Lower lobe of right lung (tissue), 2 donors: Measurements from ENCODE around the gene MACO1. TPM values are rescaled to one million over a fixed set of nuclear protein-coding genes. Genes with fewer than 3 reads are reported as not detected.

Experiments
- ATAC-seq, 2 donors: fragments of 200-7000 bp; cut with Tn5 transposase; one replicate each; pipeline ENCODE4 v1.9.1; 2020 to 2022; ENCODE audit warnings: mild to moderate bottlenecking in 2 of 2, moderate library complexity in 2 of 2
- DNase-seq: peaks from one replicate; pipeline ENCODE4 v3.0.0-alpha.2; 2020
- H3K27ac ChIP-seq: fragments of 200-600 bp; one replicate; pipeline ENCODE4 v1.8.0; 2022
- H3K27me3 ChIP-seq: fragments of 200-600 bp; one replicate; pipeline ENCODE4 v1.8.0; 2022; ENCODE audit warnings: low read depth
- H3K36me3 ChIP-seq: fragments of 200-600 bp; one replicate; pipeline ENCODE4 v1.8.0; 2022; ENCODE audit warnings: mild to moderate bottlenecking
- H3K4me1 ChIP-seq: fragments of 200-600 bp; one replicate; pipeline ENCODE4 v1.8.0; 2022
- H3K4me3 ChIP-seq: fragments of 200-600 bp; one replicate; pipeline ENCODE4 v1.8.0; 2022; ENCODE audit warnings: mild to moderate bottlenecking
- H3K9me3 ChIP-seq: fragments of 200-600 bp; one replicate; pipeline ENCODE4 v1.8.0; 2022
- intact Hi-C: fragments of 100-400 bp; cut with DNase I; formaldehyde crosslinking; loops from one replicate; pipeline ENCODE4 v1.11.0; 2022
- total RNA-seq: library from RNA; stranded (reverse); fragmentation: NEBNext Ultra II Directional; extraction: Animal tissue kit (Norgen Biotek cat#: 25700); gene quantifications from one replicate; pipeline ENCODE4 v1.2.1, GENCODE V29; 2021
- TF ChIP-seq, protein P1 (sequence below): fragments of 200-600 bp; IDR thresholded peaks from one replicate; pipeline ENCODE4 v1.8.0; 2022; ENCODE audit warnings: antibody characterized with exemption, mild to moderate bottlenecking
- donor health status: DM: no; HTN: yes; CAD: no; lungs with severe emphysema.

The MACO1 gene
- total RNA-seq, 1 donor from 2014 or later: 19.7 TPM

DNA sequence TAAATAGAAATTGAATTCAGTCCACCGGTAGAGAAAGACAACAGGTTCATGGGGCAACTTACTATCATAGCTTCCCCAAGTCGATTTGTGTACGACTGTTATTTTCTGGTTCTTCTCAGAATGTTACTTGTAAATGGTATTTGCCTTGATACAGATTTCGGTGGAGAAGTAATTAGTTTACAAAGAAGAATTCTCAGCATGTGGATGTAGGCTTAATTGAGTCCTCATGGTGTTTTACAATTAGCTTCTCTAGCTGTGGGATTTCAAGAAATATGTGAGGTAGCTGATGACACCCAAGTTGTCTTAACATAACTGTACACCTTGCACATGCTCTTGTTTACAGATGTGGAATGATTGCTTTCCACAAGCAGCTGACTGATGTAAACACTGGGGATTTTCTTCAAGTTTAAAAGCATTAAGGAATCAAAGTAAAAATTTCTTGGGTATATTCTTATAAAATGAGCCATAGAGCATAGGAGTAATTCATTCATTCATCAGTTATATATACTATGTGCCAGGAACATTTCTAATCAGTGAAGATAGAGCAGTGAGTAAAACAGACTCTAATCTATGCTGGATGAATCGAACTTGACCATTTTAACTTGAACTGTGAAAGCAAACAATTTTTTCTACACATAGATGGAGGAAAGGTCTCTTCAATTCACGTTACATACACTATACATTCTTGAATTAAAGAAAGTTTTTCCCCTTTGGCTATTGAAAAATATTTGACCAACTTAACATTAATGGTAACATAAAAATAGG is 1.4 kb downstream of the MACO1 start:
- Histone ChIP-seq H3K27ac (peak overlapping the region; percentile 94), H3K4me3 (peak overlapping the region; percentile 92), H3K36me3 (no peaks in the 10 kb centered on the region), H3K9me3 (no peaks in the 10 kb centered on the region), H3K27me3 (no peaks in the 10 kb centered on the region), H3K4me1 (peaks cover 53% of the 10 kb centered on the region)
- no peak for DNase-seq
- no peak for ATAC-seq
- intact Hi-C loops: no loop called here
- TF ChIP-seq, protein P1, sequence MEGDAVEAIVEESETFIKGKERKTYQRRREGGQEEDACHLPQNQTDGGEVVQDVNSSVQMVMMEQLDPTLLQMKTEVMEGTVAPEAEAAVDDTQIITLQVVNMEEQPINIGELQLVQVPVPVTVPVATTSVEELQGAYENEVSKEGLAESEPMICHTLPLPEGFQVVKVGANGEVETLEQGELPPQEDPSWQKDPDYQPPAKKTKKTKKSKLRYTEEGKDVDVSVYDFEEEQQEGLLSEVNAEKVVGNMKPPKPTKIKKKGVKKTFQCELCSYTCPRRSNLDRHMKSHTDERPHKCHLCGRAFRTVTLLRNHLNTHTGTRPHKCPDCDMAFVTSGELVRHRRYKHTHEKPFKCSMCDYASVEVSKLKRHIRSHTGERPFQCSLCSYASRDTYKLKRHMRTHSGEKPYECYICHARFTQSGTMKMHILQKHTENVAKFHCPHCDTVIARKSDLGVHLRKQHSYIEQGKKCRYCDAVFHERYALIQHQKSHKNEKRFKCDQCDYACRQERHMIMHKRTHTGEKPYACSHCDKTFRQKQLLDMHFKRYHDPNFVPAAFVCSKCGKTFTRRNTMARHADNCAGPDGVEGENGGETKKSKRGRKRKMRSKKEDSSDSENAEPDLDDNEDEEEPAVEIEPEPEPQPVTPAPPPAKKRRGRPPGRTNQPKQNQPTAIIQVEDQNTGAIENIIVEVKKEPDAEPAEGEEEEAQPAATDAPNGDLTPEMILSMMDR: no peak

DNA sequence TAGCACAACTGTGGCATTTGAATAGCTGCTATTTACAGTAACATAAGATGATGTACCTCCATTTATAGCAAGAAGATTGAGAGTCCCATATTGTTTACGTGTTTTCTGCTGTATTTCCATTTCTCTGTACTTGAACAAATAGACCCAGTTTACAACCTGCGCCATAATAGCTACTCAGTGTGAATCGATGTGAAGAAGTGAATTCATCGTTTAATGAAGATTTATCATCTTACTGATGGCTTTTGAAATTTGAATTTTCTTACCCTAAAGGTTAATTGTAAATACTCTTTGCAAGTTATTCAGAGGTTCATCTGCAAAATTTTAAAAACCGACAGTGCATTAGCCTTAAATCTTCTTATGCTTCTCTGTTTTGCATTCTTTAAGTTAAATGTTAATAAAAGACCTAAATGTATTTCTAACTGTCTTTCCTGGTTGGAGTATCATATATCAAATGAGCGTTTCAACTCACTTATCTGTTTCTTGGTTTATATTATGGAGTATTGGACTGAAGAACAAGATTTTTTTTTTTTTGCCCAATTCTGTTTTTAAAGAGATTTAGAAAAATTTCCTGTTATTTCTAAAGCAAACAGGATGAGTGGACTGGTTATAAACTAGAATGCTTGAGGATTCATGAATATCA is 2.2 kb downstream of the MACO1 start:
- Histone ChIP-seq H3K27ac (no peak overlapping the region), H3K9me3 (no peaks in the 10 kb centered on the region), H3K4me1 (peaks cover 53% of the 10 kb centered on the region), H3K4me3 (no peak overlapping the region), H3K36me3 (peaks cover 4% of the 10 kb centered on the region), H3K27me3 (no peaks in the 10 kb centered on the region)
- intact Hi-C loops: no loop called here
- TF ChIP-seq, protein P1: no peak
- DNase-seq: no peak
- ATAC-seq: no peak

DNA sequence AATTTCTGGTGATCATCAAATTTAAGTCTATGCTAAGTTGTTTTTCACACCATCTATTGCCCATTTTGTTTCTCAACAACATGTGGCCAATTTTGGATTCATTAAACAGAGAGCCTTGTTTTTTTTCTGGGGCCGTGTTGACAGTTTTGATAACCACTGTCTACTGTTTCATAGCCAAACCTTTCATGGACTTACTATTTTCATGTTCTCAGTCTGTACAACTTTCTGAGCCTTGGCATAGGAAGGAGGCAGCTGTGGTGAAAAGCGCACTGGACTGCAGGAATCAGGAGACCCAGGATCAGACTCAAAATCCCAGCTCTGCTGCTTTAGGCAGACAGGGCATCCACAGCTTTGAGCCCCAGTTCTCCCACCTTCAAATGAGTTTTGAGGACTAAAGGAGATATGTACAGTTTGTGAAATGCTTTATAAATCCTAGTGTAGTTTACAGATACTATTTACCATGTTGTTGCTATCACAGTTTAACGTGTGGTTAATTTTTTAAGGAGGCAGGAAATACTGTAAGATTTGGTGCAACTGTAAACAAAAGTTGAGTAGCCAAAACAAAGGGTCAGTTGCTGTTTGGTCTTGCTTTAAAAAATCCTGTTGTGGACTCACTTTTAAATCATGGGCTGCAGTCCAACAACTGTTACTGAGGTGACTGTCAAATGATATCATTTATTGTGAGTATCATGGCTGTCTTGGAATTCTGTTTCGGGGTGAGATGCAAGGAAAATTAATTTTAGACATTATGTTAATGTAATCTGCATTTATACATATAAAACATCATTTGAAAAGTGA is 2.9 kb downstream of the MACO1 start:
- peaks cover 53% of the 10 kb centered on the region for H3K4me1 ChIP-seq
- DNase-seq (no peak), ATAC-seq (no peak)
- H3K4me3 ChIP-seq: no peak overlapping the region
- no peaks in the 10 kb centered on the region for H3K9me3 ChIP-seq
- TF ChIP-seq, protein P1: no peak
- intact Hi-C loops: no loop called here
- H3K27ac ChIP-seq: no peak overlapping the region
- H3K27me3 ChIP-seq: no peaks in the 10 kb centered on the region
- H3K36me3 ChIP-seq: peaks cover 5% of the 10 kb centered on the region

DNA sequence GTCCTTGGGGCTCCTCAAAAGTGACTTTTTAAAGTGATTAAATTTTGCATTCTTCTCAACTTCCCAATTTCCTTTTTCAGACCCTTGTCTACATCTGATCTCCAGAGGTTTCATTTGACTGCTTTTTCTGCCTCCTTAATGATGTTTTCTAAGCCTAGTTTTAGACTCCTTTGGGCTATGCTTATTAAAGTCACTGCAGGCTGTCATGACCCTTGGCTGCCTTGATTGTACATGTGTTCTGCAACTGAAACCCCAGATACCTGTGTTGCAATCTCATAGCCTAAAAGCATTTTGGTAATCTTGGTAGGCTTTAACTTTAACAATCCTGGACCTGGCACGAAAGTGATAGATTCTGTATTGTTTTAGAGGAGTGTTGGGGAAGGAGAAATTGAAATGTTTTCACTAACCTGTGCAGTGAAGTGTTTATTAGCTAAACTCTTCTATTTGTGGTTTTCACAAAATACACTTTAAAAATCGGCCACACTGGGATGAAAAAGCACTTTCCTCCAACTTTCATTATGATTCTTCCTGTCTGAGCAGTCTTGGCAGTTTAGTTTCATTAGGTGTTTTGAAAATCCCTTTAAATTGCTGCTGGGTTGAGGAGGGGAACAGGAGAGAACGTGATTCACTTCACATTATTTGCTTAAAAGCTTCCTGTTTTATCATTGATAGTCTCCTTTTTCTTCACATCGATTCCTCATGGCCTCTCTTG is 4.9 kb downstream of the MACO1 start:
- intact Hi-C loops: no loop called here
- Histone ChIP-seq H3K36me3 (peaks cover 5% of the 10 kb centered on the region), H3K27ac (peak overlapping the region; percentile 7), H3K4me1 (peaks cover 50% of the 10 kb centered on the region), H3K4me3 (peak overlapping the region; percentile 7), H3K27me3 (no peaks in the 10 kb centered on the region), H3K9me3 (no peaks in the 10 kb centered on the region)
- no peak for ATAC-seq
- TF ChIP-seq, protein P1: no peak
- no peak for DNase-seq

DNA sequence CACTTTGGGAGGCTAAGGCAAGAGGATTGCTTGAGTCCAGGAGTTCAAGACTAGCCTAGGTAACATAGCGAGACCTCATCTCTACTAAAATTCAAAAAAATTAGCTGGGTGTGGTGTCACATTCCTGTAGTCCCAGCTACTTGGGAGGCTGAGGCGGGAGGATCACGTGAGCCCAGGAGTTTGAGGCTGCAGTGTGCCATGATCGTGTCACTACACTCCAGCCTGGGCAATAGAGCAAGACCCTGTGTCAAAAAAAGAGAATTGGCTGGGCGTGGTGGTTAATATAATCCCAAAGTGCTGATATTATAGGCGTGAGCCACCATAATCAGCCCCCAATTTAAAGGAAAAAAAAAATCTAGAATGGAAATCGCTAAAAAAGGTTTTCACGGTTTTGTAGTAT is 7.0 kb downstream of the MACO1 start:
- ATAC-seq (no peak), DNase-seq (no peak)
- TF ChIP-seq, protein P1: no peak
- Histone ChIP-seq H3K4me3 (no peak overlapping the region), H3K27me3 (no peaks in the 10 kb centered on the region), H3K4me1 (peaks cover 42% of the 10 kb centered on the region), H3K9me3 (no peaks in the 10 kb centered on the region), H3K27ac (no peak overlapping the region), H3K36me3 (peaks cover 5% of the 10 kb centered on the region)
- intact Hi-C loops: no loop called here
